HG02759 (cell line): Measurements from ENCODE around the gene PRCD.

Experiments used
- ATAC-seq: cut with Tn5 transposase; IDR thresholded peaks from one replicate; pipeline ENCODE4 v1.9.1; 2021; ENCODE audit warnings: mild to moderate bottlenecking, moderate library complexity; ENCODE audit not compliant: unreplicated experiment

PRCD gene

DNA sequence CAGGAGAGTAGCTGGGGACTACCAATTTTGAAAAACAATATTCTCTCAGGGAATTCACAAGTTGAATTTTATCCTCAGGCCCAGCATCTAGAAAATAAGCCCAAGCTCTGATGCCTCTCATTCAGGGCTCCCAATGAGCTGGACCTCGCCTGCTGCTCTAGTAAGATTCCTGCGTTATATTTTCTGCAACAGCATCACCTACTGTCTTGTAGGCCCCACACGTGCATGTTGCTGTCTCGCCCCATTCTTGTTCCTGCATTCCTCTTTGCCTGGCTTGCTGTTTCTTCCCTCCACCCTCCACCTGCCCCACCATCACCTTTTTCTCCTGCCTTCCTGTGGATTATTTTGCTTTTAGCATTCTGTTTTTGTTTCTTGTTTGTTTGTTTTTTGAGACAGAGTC is 54.1 kb downstream of the PRCD start:
- ATAC-seq = no peak

DNA sequence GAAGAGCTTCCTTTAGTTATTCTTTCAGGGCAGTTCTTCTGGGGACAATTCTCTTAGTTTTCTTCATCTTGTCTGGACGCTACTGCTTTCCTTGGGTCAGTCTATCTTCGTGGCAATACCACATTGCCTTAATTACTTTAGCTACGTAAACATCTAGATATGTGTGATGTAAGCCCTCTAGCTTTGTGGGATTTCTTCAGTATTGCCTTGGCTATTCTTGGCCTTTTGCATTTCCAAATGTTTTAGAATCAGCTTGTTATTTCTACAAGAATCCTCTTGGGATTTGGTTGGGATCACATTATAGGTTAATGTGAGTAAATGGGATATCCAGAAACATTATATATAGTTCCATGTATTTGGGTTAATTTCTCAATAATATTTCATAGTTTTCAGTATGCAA is 54.8 kb downstream of the PRCD start:
- no peak for ATAC-seq
